ENCODE measurements around the gene ELMO1.

The ELMO1 gene

DNA sequence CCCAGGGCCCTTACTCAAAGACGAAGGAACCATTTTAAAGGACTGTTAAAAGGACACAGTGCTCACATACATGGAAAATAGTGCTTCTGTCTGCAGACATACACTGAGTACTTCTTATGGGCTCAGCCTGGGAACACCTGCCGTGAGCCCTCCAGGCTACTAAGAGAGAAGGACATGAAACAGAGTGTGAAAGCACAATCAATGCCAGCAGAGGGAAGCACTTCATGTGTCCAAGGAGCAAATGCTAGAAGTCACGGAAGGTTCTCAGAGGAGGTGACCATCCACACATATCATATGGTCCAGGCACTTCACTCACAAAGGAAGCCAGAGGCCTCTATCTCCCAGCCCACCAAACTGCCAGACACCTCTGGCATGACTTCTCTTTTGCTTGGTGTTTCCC lies 15.5 kb downstream of the ELMO1 start:
- Histone ChIP-seq H3K27me3 (ENCODE audit: control insufficient read depth, insufficient read depth, low read length) (no peaks in the 10 kb centered on the region), H3K4me1 (ENCODE audit: control insufficient read depth, insufficient read depth, low read length) (no peaks in the 10 kb centered on the region), H3K4me3 (ENCODE audit: low read length) (no peak overlapping the region), H3K9me3 (ENCODE audit: control insufficient read depth, insufficient read depth, low read length) (no peaks in the 10 kb centered on the region), H3K36me3 (ENCODE audit: control insufficient read depth, insufficient read depth, low read length) (no peaks in the 10 kb centered on the region), H3K27ac (ENCODE audit: low read length) (no peak overlapping the region)
- DNase-seq (ENCODE audit: low read depth, low spot score), result no peak
- no CpG with 5 or more reads among the region's 3 CpGs for WGBS (ENCODE audit: insufficient coverage, insufficient read length)

DNA sequence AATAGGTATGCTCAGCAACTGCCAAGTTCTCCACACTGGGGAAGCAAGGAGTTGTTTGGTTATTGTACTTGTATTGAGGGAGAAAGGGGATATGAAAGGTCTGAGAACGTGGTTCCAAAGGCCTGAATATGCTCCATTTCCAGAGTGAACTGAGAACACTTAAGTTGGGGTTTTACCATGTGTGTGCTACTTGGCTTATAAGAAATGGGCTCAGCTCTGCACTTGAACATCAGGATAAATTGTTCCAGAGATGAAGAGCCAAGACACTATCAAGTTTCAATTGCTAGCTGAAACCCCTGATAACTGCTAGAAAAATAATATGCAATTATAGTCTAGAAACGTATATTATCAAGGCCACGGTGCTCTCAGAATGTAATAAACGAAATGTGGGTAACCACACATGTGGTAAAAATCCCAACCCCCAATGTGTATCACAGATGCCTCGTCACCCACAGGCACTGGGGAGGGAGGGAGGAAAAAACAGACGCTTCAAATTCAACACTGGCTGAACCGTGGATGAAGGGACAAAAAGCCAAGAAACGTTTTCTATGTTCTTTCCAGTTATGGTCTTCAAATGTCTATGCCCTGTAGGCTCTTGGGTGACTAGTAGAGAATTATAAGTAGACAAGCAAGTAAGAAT lies 16.3 kb downstream of the ELMO1 start:
- DNase-seq (ENCODE audit: low read depth, low spot score), result no peak
- Histone ChIP-seq H3K4me1 (ENCODE audit: control insufficient read depth, insufficient read depth, low read length) (no peaks in the 10 kb centered on the region), H3K4me3 (ENCODE audit: low read length) (no peak overlapping the region), H3K36me3 (ENCODE audit: control insufficient read depth, insufficient read depth, low read length) (no peaks in the 10 kb centered on the region), H3K27me3 (ENCODE audit: control insufficient read depth, insufficient read depth, low read length) (no peaks in the 10 kb centered on the region), H3K27ac (ENCODE audit: low read length) (no peak overlapping the region), H3K9me3 (ENCODE audit: control insufficient read depth, insufficient read depth, low read length) (no peaks in the 10 kb centered on the region)
- no CpG with 5 or more reads among the region's 8 CpGs for WGBS (ENCODE audit: insufficient coverage, insufficient read length)

DNA sequence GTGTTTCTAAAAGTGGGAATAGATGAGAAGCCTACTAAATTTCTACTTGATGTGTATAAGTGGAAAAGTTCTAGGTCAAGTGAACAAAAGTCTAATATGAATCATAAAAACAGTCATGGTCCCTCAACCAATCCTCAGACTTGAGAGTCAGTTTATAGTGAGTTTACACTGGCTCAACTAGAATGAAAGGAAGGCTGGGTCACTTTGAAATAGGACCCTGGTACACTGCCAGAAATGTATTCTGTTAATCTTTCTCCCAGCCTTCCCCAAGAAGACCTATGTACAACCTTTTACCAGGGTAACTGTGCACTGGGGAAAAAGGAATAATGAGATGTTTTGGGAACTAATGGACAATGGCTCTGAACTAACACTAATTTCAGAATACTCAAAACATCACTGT lies 17.3 kb downstream of the ELMO1 start:
- no peak overlapping the region for H3K4me3 ChIP-seq (ENCODE audit: low read length)
- no peaks in the 10 kb centered on the region for H3K27me3 ChIP-seq (ENCODE audit: control insufficient read depth, insufficient read depth, low read length)
- DNase-seq (ENCODE audit: low read depth, low spot score), result no peak
- H3K4me1 ChIP-seq (ENCODE audit: control insufficient read depth, insufficient read depth, low read length), result no peaks in the 10 kb centered on the region
- no peaks in the 10 kb centered on the region for H3K9me3 ChIP-seq (ENCODE audit: control insufficient read depth, insufficient read depth, low read length)
- no peaks in the 10 kb centered on the region for H3K36me3 ChIP-seq (ENCODE audit: control insufficient read depth, insufficient read depth, low read length)
- H3K27ac ChIP-seq (ENCODE audit: low read length), result no peak overlapping the region

GRCh38 chr7:37430640-37431039 lies 18.0 kb downstream of the ELMO1 start:
- Histone ChIP-seq H3K9me3 (ENCODE audit: control insufficient read depth, insufficient read depth, low read length) (no peaks in the 10 kb centered on the region), H3K36me3 (ENCODE audit: control insufficient read depth, insufficient read depth, low read length) (no peaks in the 10 kb centered on the region), H3K4me1 (ENCODE audit: control insufficient read depth, insufficient read depth, low read length) (no peaks in the 10 kb centered on the region), H3K4me3 (ENCODE audit: low read length) (no peak overlapping the region), H3K27me3 (ENCODE audit: control insufficient read depth, insufficient read depth, low read length) (no peaks in the 10 kb centered on the region), H3K27ac (ENCODE audit: low read length) (no peak overlapping the region)
- no peak for DNase-seq (ENCODE audit: low read depth, low spot score)
- WGBS (ENCODE audit: insufficient coverage, insufficient read length), result no CpG with 5 or more reads among the region's 6 CpGs

GRCh38 chr7:37430171-37430570 lies 18.5 kb downstream of the ELMO1 start:
- no peaks in the 10 kb centered on the region for H3K9me3 ChIP-seq (ENCODE audit: control insufficient read depth, insufficient read depth, low read length)
- no peaks in the 10 kb centered on the region for H3K4me1 ChIP-seq (ENCODE audit: control insufficient read depth, insufficient read depth, low read length)
- no peak for DNase-seq (ENCODE audit: low read depth, low spot score)
- H3K36me3 ChIP-seq (ENCODE audit: control insufficient read depth, insufficient read depth, low read length), result no peaks in the 10 kb centered on the region
- WGBS (ENCODE audit: insufficient coverage, insufficient read length), result no CpG with 5 or more reads among the region's 8 CpGs
- H3K27ac ChIP-seq (ENCODE audit: low read length), result no peak overlapping the region
- H3K27me3 ChIP-seq (ENCODE audit: control insufficient read depth, insufficient read depth, low read length), result no peaks in the 10 kb centered on the region
- H3K4me3 ChIP-seq (ENCODE audit: low read length), result no peak overlapping the region

DNA sequence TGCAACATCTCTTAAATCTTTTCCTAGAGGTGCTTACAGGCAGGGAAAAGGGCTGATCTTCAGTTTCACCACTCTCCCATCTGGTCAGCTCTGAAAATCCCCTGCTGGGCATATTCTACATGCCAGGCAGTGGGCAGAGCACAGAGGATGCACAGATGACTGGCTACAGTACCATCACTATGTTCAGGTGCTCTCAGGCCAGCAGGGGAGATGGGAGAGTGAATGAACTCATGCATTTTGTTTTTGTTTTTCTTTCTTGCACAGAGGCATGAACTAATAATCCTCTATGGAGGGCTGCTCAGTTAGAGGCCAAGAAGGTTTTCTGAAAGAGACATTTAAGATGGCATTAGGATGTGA lies 19.3 kb downstream of the ELMO1 start:
- no peaks in the 10 kb centered on the region for H3K27me3 ChIP-seq (ENCODE audit: control insufficient read depth, insufficient read depth, low read length)
- H3K27ac ChIP-seq (ENCODE audit: low read length), result no peak overlapping the region
- no peaks in the 10 kb centered on the region for H3K36me3 ChIP-seq (ENCODE audit: control insufficient read depth, insufficient read depth, low read length)
- H3K4me3 ChIP-seq (ENCODE audit: low read length), result no peak overlapping the region
- no peaks in the 10 kb centered on the region for H3K4me1 ChIP-seq (ENCODE audit: control insufficient read depth, insufficient read depth, low read length)
- DNase-seq (ENCODE audit: low read depth, low spot score), result no peak
- no peaks in the 10 kb centered on the region for H3K9me3 ChIP-seq (ENCODE audit: control insufficient read depth, insufficient read depth, low read length)

DNA sequence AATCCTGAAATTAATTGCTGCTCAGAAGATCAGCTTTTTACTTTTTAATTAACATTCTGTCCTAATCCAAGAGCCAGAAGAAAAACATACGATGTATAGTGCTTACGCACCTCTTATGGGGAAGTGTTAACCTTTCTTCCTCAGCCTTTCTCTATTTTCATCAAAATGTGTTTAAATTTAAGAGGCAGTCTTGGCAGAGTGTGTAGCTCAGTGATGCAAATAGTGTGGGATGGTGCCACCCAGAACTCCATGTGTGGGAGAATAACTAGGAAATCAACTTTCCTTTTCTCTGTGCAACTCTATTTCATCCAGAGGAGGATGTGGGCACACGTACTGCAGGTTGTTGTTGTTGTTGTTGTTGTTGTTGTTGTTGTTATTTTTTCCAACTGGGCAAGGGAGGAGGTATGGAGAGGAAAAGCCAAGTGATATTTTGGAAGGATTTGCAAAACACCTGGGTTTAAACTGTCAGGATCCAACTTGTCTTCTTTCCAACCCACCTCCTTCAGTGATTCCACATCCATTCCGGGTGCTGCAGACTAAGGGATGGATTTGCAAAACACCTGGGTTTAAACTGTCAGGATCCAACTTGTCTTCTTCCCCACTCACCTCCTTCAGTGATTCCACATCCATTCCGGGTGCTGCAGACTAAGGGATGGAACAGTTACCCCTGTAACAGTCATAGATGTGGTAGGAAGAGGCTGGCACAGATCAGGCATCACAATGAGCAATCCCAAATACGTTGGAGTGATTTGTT lies 19.8 kb downstream of the ELMO1 start:
- no peak for DNase-seq (ENCODE audit: low read depth, low spot score)
- WGBS (ENCODE audit: insufficient coverage, insufficient read length), result no CpG with 5 or more reads among the region's 6 CpGs
- H3K4me3 ChIP-seq (ENCODE audit: low read length), result no peak overlapping the region
- H3K36me3 ChIP-seq (ENCODE audit: control insufficient read depth, insufficient read depth, low read length), result no peaks in the 10 kb centered on the region
- H3K4me1 ChIP-seq (ENCODE audit: control insufficient read depth, insufficient read depth, low read length), result no peaks in the 10 kb centered on the region
- H3K27me3 ChIP-seq (ENCODE audit: control insufficient read depth, insufficient read depth, low read length), result no peaks in the 10 kb centered on the region
- H3K27ac ChIP-seq (ENCODE audit: low read length), result no peak overlapping the region
- no peaks in the 10 kb centered on the region for H3K9me3 ChIP-seq (ENCODE audit: control insufficient read depth, insufficient read depth, low read length)

GRCh38 chr7:37427276-37427940 lies 21.3 kb downstream of the ELMO1 start:
- no peak overlapping the region for H3K4me3 ChIP-seq (ENCODE audit: low read length)
- no peaks in the 10 kb centered on the region for H3K36me3 ChIP-seq (ENCODE audit: control insufficient read depth, insufficient read depth, low read length)
- WGBS (ENCODE audit: insufficient coverage, insufficient read length), result no CpG with 5 or more reads among the region's 2 CpGs
- H3K27me3 ChIP-seq (ENCODE audit: control insufficient read depth, insufficient read depth, low read length), result no peaks in the 10 kb centered on the region
- H3K4me1 ChIP-seq (ENCODE audit: control insufficient read depth, insufficient read depth, low read length), result no peaks in the 10 kb centered on the region
- no peaks in the 10 kb centered on the region for H3K9me3 ChIP-seq (ENCODE audit: control insufficient read depth, insufficient read depth, low read length)
- DNase-seq (ENCODE audit: low read depth, low spot score), result no peak
- no peak overlapping the region for H3K27ac ChIP-seq (ENCODE audit: low read length)

- H3K27ac ChIP-seq (ENCODE audit: low read length), result no peak overlapping the region
- DNase-seq (ENCODE audit: low read depth, low spot score), result no peak
- WGBS (ENCODE audit: insufficient coverage, insufficient read length), result no CpG with 5 or more reads among the region's 5 CpGs
- H3K27me3 ChIP-seq (ENCODE audit: control insufficient read depth, insufficient read depth, low read length), result no peaks in the 10 kb centered on the region
- no peak overlapping the region for H3K4me3 ChIP-seq (ENCODE audit: low read length)
- H3K4me1 ChIP-seq (ENCODE audit: control insufficient read depth, insufficient read depth, low read length), result no peaks in the 10 kb centered on the region
- no peaks in the 10 kb centered on the region for H3K9me3 ChIP-seq (ENCODE audit: control insufficient read depth, insufficient read depth, low read length)
- H3K36me3 ChIP-seq (ENCODE audit: control insufficient read depth, insufficient read depth, low read length), result no peaks in the 10 kb centered on the region
These were observed 23.2 kb downstream of the ELMO1 start for GRCh38 chr7:37425498-37425897.

DNA sequence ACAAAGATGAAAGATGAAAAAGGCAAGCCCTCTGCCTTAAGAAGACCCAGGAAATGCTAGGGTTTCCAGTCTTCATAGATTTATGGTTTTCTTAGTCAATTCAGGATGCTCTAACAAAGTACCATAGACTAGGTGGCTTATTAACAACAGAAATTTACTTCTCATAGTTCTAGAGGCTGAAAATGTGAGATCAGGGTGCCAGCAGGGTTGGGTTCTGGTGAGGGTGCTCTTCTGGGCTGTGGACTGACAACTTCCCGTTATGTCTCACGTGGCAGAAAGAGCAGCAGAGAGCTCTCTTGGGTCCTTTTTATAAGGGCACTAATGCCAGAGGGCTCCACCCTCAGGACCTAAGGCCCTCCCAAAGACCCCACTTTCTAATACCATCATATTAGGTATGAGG lies 23.7 kb downstream of the ELMO1 start:
- Histone ChIP-seq H3K27ac (ENCODE audit: low read length) (no peak overlapping the region), H3K27me3 (ENCODE audit: control insufficient read depth, insufficient read depth, low read length) (no peaks in the 10 kb centered on the region)
- WGBS (ENCODE audit: insufficient coverage, insufficient read length), result no CpG with 5 or more reads among the region's 2 CpGs

DNA sequence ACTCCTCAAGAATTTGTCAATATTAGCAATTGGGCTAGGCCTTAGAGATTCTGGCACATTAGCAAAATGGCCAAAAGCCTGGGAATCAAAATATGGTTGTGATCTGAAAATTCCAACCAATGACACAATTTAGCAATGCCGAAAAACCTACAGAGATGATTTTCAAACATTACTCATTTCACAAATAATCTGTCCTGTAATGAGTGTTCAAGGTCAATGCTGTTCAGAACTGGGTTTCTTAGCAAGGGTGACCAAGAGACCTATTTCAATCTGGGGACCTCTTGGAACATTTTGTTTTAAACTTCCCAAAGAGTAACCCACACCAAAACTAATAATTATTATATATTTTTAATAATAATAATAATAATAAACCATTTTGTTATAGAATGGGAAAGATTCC lies 24.1 kb downstream of the ELMO1 start:
- no peak for DNase-seq (ENCODE audit: low read depth, low spot score)
- no CpG with 5 or more reads among the region's 1 CpG for WGBS (ENCODE audit: insufficient coverage, insufficient read length)
- Histone ChIP-seq H3K4me3 (ENCODE audit: low read length) (no peak overlapping the region), H3K36me3 (ENCODE audit: control insufficient read depth, insufficient read depth, low read length) (no peaks in the 10 kb centered on the region), H3K27me3 (ENCODE audit: control insufficient read depth, insufficient read depth, low read length) (no peaks in the 10 kb centered on the region), H3K27ac (ENCODE audit: low read length) (no peak overlapping the region), H3K4me1 (ENCODE audit: control insufficient read depth, insufficient read depth, low read length) (no peaks in the 10 kb centered on the region), H3K9me3 (ENCODE audit: control insufficient read depth, insufficient read depth, low read length) (no peaks in the 10 kb centered on the region)

More for the DNA sequence above, 23.7 kb downstream of the ELMO1 start:
- Histone ChIP-seq H3K4me1 (ENCODE audit: control insufficient read depth, insufficient read depth, low read length) (no peaks in the 10 kb centered on the region), H3K36me3 (ENCODE audit: control insufficient read depth, insufficient read depth, low read length) (no peaks in the 10 kb centered on the region), H3K4me3 (ENCODE audit: low read length) (no peak overlapping the region), H3K9me3 (ENCODE audit: control insufficient read depth, insufficient read depth, low read length) (no peaks in the 10 kb centered on the region)
- no peak for DNase-seq (ENCODE audit: low read depth, low spot score)

Measured in iPS DF 6.9 (cell line).